ENCODE data around the gene MEI1.

GRCh38 chr22:41847300-41847699, 148.0 kb downstream of the MEI1 start:
- TF ChIP-seq CTCF (conservative IDR thresholded peaks at IDR 0.05; ENCODE audit: low read depth, low read length) (no peak), EZH2 (IDR thresholded peaks at IDR 0.05; ENCODE audit: borderline replicate concordance, low read depth, low read length, poor library complexity, severe bottlenecking) (no peak)

All from A673 (cell line).